HL-60 (cell line): ENCODE results near the gene RPL13.

Experiments used
- POLR2AphosphoS5 ChIP-seq: IDR thresholded peaks from 2 replicates; pipeline ENCODE4 v1.6.1; 2012; ENCODE audit warnings: low read depth
- TF ChIP-seq, protein P1 (sequence below): IDR thresholded peaks from one replicate; pipeline ENCODE4 v1.5.1; 2011; ENCODE audit warnings: low read length, control low read depth, inconsistent platforms; ENCODE audit not compliant: insufficient read depth

DNA sequence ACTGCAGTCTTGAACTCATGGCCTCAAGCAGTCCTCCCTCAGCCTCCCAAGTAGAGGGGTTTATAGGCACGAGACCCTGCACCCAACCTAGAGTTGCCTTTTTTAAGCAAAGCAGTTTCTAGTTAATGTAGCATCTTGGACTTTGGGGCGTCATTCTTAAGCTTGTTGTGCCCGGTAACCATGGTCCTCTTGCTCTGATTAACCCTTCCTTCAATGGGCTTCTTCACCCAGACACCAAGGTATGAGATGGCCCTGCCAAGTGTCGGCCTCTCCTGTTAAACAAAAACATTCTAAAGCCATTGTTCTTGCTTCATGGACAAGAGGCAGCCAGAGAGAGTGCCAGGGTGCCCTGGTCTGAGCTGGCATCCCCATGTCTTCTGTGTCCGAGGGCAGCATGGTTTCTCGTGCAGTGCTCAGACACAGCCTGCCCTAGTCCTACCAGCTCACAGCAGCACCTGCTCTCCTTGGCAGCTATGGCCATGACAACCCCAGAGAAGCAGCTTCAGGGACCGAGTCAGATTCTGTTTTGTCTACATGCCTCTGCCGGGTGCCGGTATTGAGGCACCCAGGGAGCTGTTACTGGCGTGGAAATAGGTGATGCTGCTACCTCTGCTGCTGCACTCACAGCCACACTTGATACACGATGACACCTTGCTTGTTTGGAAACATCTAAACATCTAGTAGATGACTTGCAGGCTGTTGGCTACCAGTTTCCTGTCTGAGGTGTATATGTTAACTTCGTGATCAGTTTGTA is 3.3 kb downstream of the RPL13 start:
- TF ChIP-seq, protein P1, sequence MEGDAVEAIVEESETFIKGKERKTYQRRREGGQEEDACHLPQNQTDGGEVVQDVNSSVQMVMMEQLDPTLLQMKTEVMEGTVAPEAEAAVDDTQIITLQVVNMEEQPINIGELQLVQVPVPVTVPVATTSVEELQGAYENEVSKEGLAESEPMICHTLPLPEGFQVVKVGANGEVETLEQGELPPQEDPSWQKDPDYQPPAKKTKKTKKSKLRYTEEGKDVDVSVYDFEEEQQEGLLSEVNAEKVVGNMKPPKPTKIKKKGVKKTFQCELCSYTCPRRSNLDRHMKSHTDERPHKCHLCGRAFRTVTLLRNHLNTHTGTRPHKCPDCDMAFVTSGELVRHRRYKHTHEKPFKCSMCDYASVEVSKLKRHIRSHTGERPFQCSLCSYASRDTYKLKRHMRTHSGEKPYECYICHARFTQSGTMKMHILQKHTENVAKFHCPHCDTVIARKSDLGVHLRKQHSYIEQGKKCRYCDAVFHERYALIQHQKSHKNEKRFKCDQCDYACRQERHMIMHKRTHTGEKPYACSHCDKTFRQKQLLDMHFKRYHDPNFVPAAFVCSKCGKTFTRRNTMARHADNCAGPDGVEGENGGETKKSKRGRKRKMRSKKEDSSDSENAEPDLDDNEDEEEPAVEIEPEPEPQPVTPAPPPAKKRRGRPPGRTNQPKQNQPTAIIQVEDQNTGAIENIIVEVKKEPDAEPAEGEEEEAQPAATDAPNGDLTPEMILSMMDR = no peak
- no peak; the same call in 1 of the 2 replicates for TF ChIP-seq POLR2AphosphoS5
